PFSK-1 (cell line): ENCODE data around the gene METTL18.

Source experiments
- POLR2AphosphoS5 ChIP-seq: IDR thresholded peaks from 2 replicates; pipeline ENCODE4 v1.6.1; 2012; ENCODE audit warnings: low read depth, mild to moderate bottlenecking, control low read depth, low read length, moderate library complexity
- REST ChIP-seq, 2 experiments: IDR thresholded peaks; 2 replicates each; pipeline versions ENCODE4 v1.6.1 to v1.8.0; 2011 to 2012; ENCODE audit warnings: low read depth in 2 of 2, low read length in 2 of 2, control low read depth in 1 of 2, inconsistent platforms in 1 of 2, mild to moderate bottlenecking in 1 of 2, moderate library complexity in 1 of 2; ENCODE audit not compliant: insufficient read depth in 1 of 2
- SIN3A ChIP-seq: IDR thresholded peaks from 2 replicates; pipeline ENCODE4 v1.6.1; 2012; ENCODE audit warnings: mild to moderate bottlenecking, low read length, moderate library complexity, borderline replicate concordance; ENCODE audit not compliant: insufficient read depth

DNA sequence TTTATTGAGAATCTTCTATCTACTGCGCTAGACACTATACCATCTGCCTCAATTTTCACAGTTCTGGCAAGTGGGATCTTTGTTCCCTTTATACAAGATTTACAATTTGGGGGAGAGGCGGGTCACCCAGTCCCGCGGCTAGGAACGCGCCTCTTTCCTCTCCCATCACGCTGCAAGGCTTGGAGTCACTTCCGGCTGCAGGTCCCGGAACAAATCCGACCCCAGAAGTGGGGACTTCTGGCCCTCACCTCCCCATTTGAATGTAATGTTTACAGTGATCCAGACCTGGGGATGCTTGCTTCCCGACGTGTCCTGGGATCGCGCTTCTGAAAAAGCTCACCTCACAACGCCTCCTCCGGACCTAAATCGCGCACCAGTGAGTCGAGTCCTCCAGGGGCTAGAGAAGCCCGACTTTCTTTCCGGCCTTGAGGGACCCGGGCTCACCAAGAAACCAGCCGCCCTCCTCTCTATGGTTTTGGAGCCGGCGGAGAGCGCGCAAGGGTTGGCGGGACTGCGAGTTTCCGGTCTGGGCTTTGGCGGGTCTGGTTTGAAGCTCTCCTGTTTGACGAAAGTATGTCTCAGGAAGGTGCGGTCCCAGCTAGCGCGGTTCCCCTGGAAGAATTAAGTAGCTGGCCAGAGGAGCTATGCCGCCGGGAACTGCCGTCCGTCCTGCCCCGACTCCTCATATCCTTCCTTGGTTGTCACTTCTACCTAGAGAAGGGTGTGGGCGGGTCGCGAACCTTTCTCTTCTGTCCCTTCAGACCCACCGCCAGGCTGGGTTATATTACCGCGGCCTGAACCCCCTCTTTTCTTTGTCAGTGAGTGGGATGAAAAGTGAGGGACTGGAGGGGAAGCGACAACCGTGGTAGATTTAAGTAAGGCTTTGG is at the start of gene METTL18:
- TF ChIP-seq REST (IDR thresholded peaks at IDR 0.05; ENCODE audit: insufficient read depth in 1 of 2, low read depth in 2 of 2, low read length in 2 of 2) (peak; percentile 23 to 36; a peak in 2 of 4 replicates), SIN3A (no peak), POLR2AphosphoS5 (peak; percentile 94)
